ENCODE results near the gene MCF2L. TPM values are rescaled to one million over a fixed set of nuclear protein-coding genes. Genes with fewer than 3 reads are reported as not detected.

The MCF2L gene
- total RNA-seq, 1 donor from 2014 or later: not detected

- Mint-ChIP-seq H3K4me1 (ENCODE audit: low read depth) (no peaks in the 10 kb centered on the region), H3K36me3 (ENCODE audit: low read depth) (no peaks in the 10 kb centered on the region), H3K27ac (peak overlapping the region; percentile 52), H3K4me3 (no peak overlapping the region), H3K27me3 (ENCODE audit: insufficient read depth) (peaks cover 10% of the 10 kb centered on the region), H3K9me3 (peaks cover 4% of the 10 kb centered on the region)
- intact Hi-C loops (cut with micrococcal nuclease): no loop called here
- no peak for DNase-seq (ENCODE audit: low spot score)
Measured at GRCh38 chr13:113005076-113005865, 36.3 kb downstream of the MCF2L start.

GRCh38 chr13:113005997-113006396 lies 37.0 kb downstream of the MCF2L start:
- peaks cover 5% of the 10 kb centered on the region for H3K9me3 Mint-ChIP-seq
- peaks cover 10% of the 10 kb centered on the region for H3K27me3 Mint-ChIP-seq (ENCODE audit: insufficient read depth)
- no peaks in the 10 kb centered on the region for H3K36me3 Mint-ChIP-seq (ENCODE audit: low read depth)
- intact Hi-C loops (cut with micrococcal nuclease): no loop called here
- no peaks in the 10 kb centered on the region for H3K4me1 Mint-ChIP-seq (ENCODE audit: low read depth)
- no peak overlapping the region for H3K27ac Mint-ChIP-seq
- H3K4me3 Mint-ChIP-seq: no peak overlapping the region
- DNase-seq (ENCODE audit: low spot score): no peak

- no peak overlapping the region for H3K27ac Mint-ChIP-seq
- no peak overlapping the region for H3K4me3 Mint-ChIP-seq
- intact Hi-C loops (cut with micrococcal nuclease): no loop called here
- no peak for DNase-seq (ENCODE audit: low spot score)
- peaks cover 5% of the 10 kb centered on the region for H3K27me3 Mint-ChIP-seq (ENCODE audit: insufficient read depth)
- H3K4me1 Mint-ChIP-seq (ENCODE audit: low read depth): no peaks in the 10 kb centered on the region
- H3K9me3 Mint-ChIP-seq: peaks cover 10% of the 10 kb centered on the region
- H3K36me3 Mint-ChIP-seq (ENCODE audit: low read depth): peaks cover 2% of the 10 kb centered on the region
Measured at GRCh38 chr13:113006660-113007059, 37.6 kb downstream of the MCF2L start.

GRCh38 chr13:113008851-113009250 lies 39.8 kb downstream of the MCF2L start:
- no peaks in the 10 kb centered on the region for H3K4me1 Mint-ChIP-seq (ENCODE audit: low read depth)

GRCh38 chr13:113009743-113010509 lies 40.9 kb downstream of the MCF2L start:
- Mint-ChIP-seq H3K36me3 (ENCODE audit: low read depth) (peaks cover 2% of the 10 kb centered on the region), H3K9me3 (peaks cover 6% of the 10 kb centered on the region), H3K4me1 (ENCODE audit: low read depth) (no peaks in the 10 kb centered on the region), H3K27me3 (ENCODE audit: insufficient read depth) (peaks cover 5% of the 10 kb centered on the region), H3K4me3 (no peak overlapping the region), H3K27ac (no peak overlapping the region)
- no peak for DNase-seq (ENCODE audit: low spot score)
- intact Hi-C loops (cut with micrococcal nuclease): no loop called here

More at GRCh38 chr13:113008851-113009250, 39.8 kb downstream of the MCF2L start:
- Mint-ChIP-seq H3K27ac (no peak overlapping the region), H3K9me3 (peaks cover 10% of the 10 kb centered on the region), H3K27me3 (ENCODE audit: insufficient read depth) (peaks cover 5% of the 10 kb centered on the region), H3K36me3 (ENCODE audit: low read depth) (peaks cover 2% of the 10 kb centered on the region), H3K4me3 (no peak overlapping the region)
- intact Hi-C loops (cut with micrococcal nuclease): no loop called here
- no peak for DNase-seq (ENCODE audit: low spot score)

GRCh38 chr13:113010510-113010865 lies 41.5 kb downstream of the MCF2L start:
- intact Hi-C loops (cut with micrococcal nuclease): no loop called here
- peaks cover 6% of the 10 kb centered on the region for H3K9me3 Mint-ChIP-seq

GRCh38 chr13:113013303-113013702 lies 44.3 kb downstream of the MCF2L start:
- Mint-ChIP-seq H3K4me1 (ENCODE audit: low read depth) (no peaks in the 10 kb centered on the region), H3K4me3 (no peak overlapping the region), H3K36me3 (ENCODE audit: low read depth) (peaks cover 2% of the 10 kb centered on the region), H3K27ac (no peak overlapping the region), H3K27me3 (ENCODE audit: insufficient read depth) (peaks cover 2% of the 10 kb centered on the region), H3K9me3 (peaks cover 6% of the 10 kb centered on the region)
- no peak for DNase-seq (ENCODE audit: low spot score)
- intact Hi-C loops (cut with micrococcal nuclease): no loop called here

More at GRCh38 chr13:113010510-113010865, 41.5 kb downstream of the MCF2L start:
- no peak overlapping the region for H3K4me3 Mint-ChIP-seq
- peaks cover 2% of the 10 kb centered on the region for H3K36me3 Mint-ChIP-seq (ENCODE audit: low read depth)
- H3K4me1 Mint-ChIP-seq (ENCODE audit: low read depth): no peaks in the 10 kb centered on the region
- no peak overlapping the region for H3K27ac Mint-ChIP-seq
- no peak for DNase-seq (ENCODE audit: low spot score)
- H3K27me3 Mint-ChIP-seq (ENCODE audit: insufficient read depth): peaks cover 2% of the 10 kb centered on the region

GRCh38 chr13:113013878-113014751 lies 45.1 kb downstream of the MCF2L start:
- DNase-seq (ENCODE audit: low spot score): no peak
- Mint-ChIP-seq H3K4me1 (ENCODE audit: low read depth) (no peaks in the 10 kb centered on the region), H3K27ac (no peak overlapping the region)

GRCh38 chr13:113014752-113015745 lies 46.0 kb downstream of the MCF2L start:
- no peaks in the 10 kb centered on the region for H3K27me3 Mint-ChIP-seq (ENCODE audit: insufficient read depth)
- peaks cover 2% of the 10 kb centered on the region for H3K36me3 Mint-ChIP-seq (ENCODE audit: low read depth)
- no peak for DNase-seq (ENCODE audit: low spot score)
- H3K9me3 Mint-ChIP-seq: peaks cover 6% of the 10 kb centered on the region
- H3K27ac Mint-ChIP-seq: no peak overlapping the region
- no peak overlapping the region for H3K4me3 Mint-ChIP-seq
- intact Hi-C loops (cut with micrococcal nuclease): no loop called here
- no peaks in the 10 kb centered on the region for H3K4me1 Mint-ChIP-seq (ENCODE audit: low read depth)

More at GRCh38 chr13:113013878-113014751, 45.1 kb downstream of the MCF2L start:
- peaks cover 2% of the 10 kb centered on the region for H3K36me3 Mint-ChIP-seq (ENCODE audit: low read depth)
- no peak overlapping the region for H3K4me3 Mint-ChIP-seq
- peaks cover 2% of the 10 kb centered on the region for H3K27me3 Mint-ChIP-seq (ENCODE audit: insufficient read depth)
- intact Hi-C loops (cut with micrococcal nuclease): no loop called here
- peaks cover 6% of the 10 kb centered on the region for H3K9me3 Mint-ChIP-seq

GRCh38 chr13:113015826-113016525 lies 47.0 kb downstream of the MCF2L start:
- DNase-seq (ENCODE audit: low spot score): no peak
- H3K36me3 Mint-ChIP-seq (ENCODE audit: low read depth): peaks cover 2% of the 10 kb centered on the region
- intact Hi-C loops (cut with micrococcal nuclease): no loop called here
- H3K4me3 Mint-ChIP-seq: no peak overlapping the region
- no peaks in the 10 kb centered on the region for H3K27me3 Mint-ChIP-seq (ENCODE audit: insufficient read depth)
- H3K27ac Mint-ChIP-seq: no peak overlapping the region
- no peaks in the 10 kb centered on the region for H3K4me1 Mint-ChIP-seq (ENCODE audit: low read depth)
- H3K9me3 Mint-ChIP-seq: peaks cover 5% of the 10 kb centered on the region

- Mint-ChIP-seq H3K4me1 (ENCODE audit: low read depth) (no peaks in the 10 kb centered on the region), H3K27ac (no peak overlapping the region), H3K9me3 (no peaks in the 10 kb centered on the region), H3K4me3 (no peak overlapping the region), H3K36me3 (ENCODE audit: low read depth) (no peaks in the 10 kb centered on the region), H3K27me3 (ENCODE audit: insufficient read depth) (no peaks in the 10 kb centered on the region)
- intact Hi-C loops (cut with micrococcal nuclease): no loop called here
- no peak for DNase-seq (ENCODE audit: low spot score)
Measured at GRCh38 chr13:113016526-113017295, 47.7 kb downstream of the MCF2L start.
